GM08714 (cell line): ENCODE data around the gene FZR1.

Experiments used
- H3K4me3 ChIP-seq: fragments of 200-500 bp; sonication (Bioruptor generic); 2 replicates; pipeline ENCODE4 v1.5.1; 2014; ENCODE audit warnings: mild to moderate bottlenecking, low read length, inconsistent platforms
- ZNF274 ChIP-seq: IDR thresholded peaks from 2 replicates; pipeline ENCODE4 v1.6.1; 2012; ENCODE audit warnings: mild to moderate bottlenecking, low read depth, low read length

Gene FZR1

DNA sequence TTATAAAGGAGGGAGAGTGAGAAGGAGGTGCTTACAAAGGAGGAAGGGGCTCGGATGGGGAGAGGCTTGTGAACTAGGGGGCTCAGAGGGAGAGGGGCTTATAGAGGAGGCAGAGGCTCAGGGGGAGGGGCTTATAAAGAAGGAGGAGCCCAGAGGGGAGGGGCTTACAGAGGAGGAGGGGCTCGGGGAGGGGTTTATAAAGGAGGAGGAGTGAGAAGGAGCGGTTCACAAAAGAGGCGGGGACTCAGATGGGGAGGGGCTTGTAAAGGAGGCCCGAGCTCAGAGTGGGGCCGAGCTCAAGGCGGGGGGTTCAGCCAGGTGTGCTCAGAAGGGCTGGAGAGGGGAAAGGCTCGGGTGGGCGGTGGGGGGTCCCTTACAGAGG lies 26.3 kb upstream of the FZR1 start:
- TF ChIP-seq ZNF274: no peak

GRCh38 chr19:3480383-3481091 lies 25.6 kb upstream of the FZR1 start, which contains the start of gene SMIM24:
SMIM24 (minus strand) TSS chr19:3480525; CDS start chr19:3480463, 62 bp downstream.
- no peak for TF ChIP-seq ZNF274

More for the DNA sequence above, 26.3 kb upstream of the FZR1 start:
- H3K4me3 ChIP-seq: no peak overlapping the region

DNA sequence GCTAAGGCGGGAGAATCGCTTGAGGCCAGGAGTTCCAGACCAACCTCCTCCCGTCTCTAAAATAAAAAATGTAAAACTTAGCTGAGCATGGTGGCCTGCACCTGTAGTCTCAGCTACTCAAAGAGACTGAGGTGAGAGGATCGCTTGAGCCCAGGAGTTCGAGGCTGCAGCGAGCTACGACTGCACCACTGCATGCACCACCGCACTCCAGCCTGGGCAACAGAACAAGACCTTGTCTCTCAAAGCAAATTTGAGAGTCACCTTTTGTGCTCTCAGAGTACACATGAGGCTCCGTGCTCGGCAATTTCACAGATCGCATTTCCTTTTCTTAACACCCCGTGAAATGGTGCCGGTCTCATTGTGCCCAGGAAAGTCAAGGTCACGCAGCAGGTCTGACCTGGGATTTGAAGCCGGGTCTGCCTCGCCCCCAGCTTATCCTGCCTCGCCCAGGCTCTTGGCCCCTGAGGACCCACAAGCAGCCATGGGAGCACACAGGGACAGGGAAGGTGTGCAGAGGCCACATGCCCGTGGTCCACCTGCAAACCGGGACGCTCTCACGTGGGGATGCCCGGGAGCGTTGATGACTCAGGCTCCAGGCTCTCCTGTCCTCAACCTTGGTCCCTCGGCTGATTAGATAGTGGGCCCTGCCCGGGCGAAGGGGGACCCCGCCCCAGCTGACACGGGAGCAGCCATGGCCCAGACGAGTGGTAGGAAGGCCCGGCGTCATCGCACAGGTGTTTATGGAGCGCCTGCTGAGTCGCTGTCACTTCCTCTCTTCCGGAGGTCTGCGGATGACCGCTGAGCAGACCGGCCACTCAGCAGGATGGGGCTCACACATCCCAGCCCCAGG lies 24.6 kb upstream of the FZR1 start:
- H3K4me3 ChIP-seq: no peak overlapping the region
- TF ChIP-seq ZNF274: no peak

More at GRCh38 chr19:3480383-3481091, 25.6 kb upstream of the FZR1 start, which contains the start of gene SMIM24:
- no peak within 1 kb of the TSS for H3K4me3 ChIP-seq

DNA sequence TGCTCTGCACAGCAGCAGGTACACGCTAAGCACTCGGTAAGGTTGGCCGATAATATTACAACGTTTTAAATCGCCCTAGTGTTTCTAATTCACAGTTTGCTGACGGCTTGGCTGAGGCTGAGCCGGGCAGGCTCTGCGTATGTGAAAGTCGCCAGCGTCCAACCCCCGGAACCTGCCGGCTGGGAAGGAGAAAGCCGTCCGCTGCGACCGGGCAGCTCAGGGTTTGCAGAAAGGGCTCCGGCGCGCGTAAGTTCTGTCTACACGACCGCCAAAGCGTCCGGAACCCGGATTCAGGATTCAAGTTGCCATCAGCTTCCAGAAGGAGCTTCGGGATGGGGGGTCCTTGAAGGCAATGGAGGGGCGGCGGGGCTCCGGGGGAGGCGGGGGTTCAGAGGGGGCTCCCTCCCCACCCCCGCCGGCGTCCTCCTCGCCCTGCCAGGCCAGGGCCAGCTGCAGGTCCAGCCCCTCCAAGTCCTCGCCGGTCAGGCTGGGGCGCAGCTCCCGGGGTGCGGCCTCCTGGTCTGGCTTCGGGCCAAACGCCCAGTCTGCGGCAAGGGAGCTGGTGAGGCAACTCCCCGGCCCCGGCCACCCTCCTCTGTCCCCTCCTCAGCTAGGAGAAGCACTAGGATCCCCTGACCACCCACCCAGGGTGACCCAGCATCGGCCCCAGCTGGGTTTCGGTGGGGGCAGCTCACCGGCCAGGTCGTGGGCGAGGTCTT lies 23.4 kb upstream of the FZR1 start:
- no peak for TF ChIP-seq ZNF274
- H3K4me3 ChIP-seq: no peak overlapping the region

DNA sequence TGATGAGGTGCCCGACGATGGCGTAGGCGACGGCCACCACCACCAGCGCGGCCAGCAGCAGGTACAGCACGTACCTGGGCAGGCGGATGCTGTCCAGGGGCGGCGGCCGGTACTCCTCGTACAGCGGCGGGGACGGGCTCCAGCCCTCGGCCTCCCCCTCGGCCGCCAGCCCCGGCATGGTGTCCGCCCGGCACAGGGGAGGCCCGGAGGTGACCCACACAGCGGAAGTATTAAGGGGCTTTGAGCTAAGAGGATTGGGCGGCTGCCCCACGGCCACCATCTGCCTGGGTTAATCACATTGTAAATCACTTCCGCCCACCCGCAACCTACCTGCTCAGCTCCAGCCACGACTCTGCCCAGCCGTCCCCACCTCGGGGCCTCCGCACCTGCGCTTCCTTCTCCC lies 22.9 kb upstream of the FZR1 start, which contains the start of gene SMIM44:
SMIM44 (minus strand) TSS at position 216 of the 403 bp plus-strand sequence; CDS start at position 178, 38 bp downstream.
- no peak within 1 kb of the TSS for H3K4me3 ChIP-seq
- no peak for TF ChIP-seq ZNF274

DNA sequence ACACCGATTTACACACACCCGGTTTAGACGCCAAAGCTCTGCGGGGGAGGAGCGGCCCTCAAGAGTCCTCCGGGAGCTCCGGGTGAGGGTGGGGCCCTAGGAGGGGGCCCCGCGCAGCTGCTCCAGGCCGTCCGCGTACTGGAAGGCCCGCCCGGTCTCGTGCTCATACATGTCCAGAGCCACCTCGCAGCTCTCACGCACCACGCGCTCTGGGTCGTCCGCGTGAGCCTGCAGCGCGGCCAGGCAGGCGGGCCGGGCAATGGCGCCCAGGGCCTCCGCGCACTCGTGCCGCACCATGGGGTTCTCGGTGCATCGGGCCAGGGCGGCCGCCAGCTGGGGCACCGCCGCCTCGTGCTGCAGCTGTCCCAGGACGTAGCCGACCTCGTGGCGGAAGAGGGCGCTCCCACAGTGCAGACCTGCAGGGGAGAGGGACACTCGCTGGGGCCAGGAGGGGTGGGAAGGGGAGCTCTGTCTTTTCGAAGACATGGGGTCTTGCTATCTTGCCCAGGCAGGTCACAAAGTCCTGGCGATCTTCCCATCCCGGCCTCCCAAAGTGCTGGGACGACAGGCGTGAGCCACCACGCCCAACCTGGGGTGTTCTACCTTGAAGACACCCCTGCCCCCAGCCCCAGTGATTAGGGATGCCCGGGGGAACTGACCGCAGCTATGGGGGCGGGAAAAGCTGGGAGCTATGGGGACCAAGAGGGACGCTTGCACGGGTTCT lies 14.6 kb upstream of the FZR1 start:
- no peak overlapping the region for H3K4me3 ChIP-seq
- TF ChIP-seq ZNF274: no peak

DNA sequence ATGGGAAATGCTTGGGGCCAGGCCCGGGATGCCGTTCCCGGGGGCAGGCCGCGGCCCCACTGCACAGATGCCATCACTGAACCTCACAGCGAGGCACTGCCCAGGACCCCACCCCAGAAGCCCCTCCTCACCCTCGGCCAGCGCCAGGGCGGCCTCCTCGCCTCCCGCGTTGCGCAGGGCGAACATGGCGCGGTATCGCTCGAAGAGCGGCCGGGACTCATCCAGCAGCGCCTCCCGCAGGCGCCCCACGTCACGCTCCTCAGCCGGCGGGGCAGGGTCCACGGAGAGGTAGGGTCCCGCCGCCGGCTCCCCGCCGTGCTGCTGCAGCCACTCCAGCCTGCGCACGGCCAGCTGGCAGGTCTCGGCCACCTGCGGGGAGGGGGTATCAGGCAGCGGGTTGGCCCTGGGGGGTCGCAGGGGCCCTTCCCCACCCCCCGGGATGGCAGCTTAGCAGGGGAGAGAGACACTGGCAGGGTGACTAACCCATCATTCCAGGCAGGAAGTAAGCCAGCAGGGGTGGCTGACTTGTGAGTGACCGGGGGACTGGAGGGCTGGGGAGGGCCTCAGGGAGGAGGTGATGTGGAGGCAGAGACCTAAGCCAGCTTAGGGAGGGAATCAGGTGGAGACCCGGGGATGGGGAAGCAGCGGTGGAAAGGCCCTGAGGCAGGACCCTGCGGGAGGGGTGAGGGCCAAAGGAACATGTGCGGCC lies 13.8 kb upstream of the FZR1 start:
- H3K4me3 ChIP-seq: no peak overlapping the region
- no peak for TF ChIP-seq ZNF274

GRCh38 chr19:3492919-3493318 lies 13.2 kb upstream of the FZR1 start:
- no peak for TF ChIP-seq ZNF274
- no peak overlapping the region for H3K4me3 ChIP-seq

DNA sequence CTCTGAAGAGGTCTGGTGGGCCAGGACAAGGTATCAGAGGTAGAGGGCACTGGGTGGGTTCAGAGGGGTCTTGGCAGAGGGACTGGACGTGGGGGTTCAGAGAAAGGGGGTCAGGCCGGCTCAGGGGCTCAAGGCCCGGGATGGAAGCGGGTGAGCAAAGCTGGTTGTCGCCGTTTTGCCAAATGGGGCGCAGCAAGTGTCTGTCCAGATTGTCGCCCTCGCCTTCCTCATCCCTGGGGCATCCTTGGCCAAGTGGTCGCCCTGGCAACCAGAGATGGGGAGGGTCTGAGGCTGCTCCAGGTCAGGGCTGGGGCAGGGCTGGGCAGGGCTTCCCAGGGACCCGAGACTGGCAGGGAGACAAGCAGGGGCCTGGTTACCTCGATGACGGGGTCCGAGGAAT lies 12.5 kb upstream of the FZR1 start:
- no peak overlapping the region for H3K4me3 ChIP-seq
- TF ChIP-seq ZNF274: no peak

GRCh38 chr19:3494051-3494450 lies 12.1 kb upstream of the FZR1 start:
- TF ChIP-seq ZNF274: no peak

GRCh38 chr19:3494559-3494958 lies 11.6 kb upstream of the FZR1 start:
- TF ChIP-seq ZNF274: no peak

More at GRCh38 chr19:3494051-3494450, 12.1 kb upstream of the FZR1 start:
- H3K4me3 ChIP-seq: no peak overlapping the region

DNA sequence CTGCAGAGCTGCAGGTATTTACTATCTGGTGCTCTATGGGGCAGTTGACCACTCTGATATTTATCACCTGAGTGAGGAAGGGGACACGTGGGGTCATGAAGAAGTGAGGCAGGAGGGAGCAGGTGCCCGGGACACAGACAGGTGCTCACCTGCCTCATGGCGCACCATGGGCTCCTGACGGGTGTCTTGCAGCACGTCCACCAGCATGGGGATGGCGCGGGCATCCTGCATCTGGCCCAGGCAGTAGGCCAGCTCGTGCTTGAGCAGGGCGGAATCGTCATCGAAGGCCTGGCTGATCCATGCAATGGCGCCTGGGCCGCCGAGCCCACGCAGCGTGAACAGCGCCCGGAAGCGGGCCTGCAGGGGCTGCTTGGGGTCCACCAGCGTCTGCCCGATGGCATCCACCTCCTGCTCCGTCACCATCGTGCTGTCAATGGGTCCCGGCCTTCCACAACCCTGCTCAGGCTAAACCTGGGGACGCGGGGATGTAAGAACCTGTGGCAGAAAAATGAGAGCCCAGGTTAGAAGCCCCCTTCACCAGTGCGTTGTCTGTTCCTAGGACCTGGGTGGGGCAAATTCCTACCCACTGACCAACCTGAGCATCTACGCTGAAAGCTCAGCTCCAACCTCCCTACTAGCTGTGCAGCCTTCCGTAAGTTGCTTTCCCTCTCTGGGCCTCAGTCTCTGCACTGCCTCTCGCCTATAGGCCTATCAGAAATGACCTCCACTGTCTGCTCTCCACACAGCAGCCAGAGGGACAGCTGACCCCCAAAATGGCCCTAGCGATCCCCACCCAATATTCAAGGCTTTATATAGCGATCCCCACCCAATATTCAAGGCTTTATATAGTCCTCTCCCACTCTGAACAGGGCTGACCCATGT lies 9.5 kb upstream of the FZR1 start:
- no peak overlapping the region for H3K4me3 ChIP-seq
- TF ChIP-seq ZNF274: no peak

More at GRCh38 chr19:3494559-3494958, 11.6 kb upstream of the FZR1 start:
- H3K4me3 ChIP-seq: no peak overlapping the region
